GM18505 (cell line): ENCODE results near the gene METRN.
A peak's percentile ranks its signal among the peaks of the same experiment; 100 is the strongest.
"Not testable (repeated sequence)": the region's sequence is repeated elsewhere in the genome, so short reads cannot be mapped to it uniquely, and the experiment has no call there.

ENCODE experiments used
- ATAC-seq: cut with Tn5 transposase; IDR thresholded peaks from one replicate; pipeline ENCODE4 v1.9.1; 2021; ENCODE audit not compliant: unreplicated experiment
- POLR2A ChIP-seq: IDR thresholded peaks from 4 replicates; pipeline ENCODE4 v1.6.1; 2011; ENCODE audit warnings: borderline replicate concordance; ENCODE audit not compliant: insufficient read depth, insufficient read length; ENCODE audit errors: extremely low read depth

Gene METRN

DNA sequence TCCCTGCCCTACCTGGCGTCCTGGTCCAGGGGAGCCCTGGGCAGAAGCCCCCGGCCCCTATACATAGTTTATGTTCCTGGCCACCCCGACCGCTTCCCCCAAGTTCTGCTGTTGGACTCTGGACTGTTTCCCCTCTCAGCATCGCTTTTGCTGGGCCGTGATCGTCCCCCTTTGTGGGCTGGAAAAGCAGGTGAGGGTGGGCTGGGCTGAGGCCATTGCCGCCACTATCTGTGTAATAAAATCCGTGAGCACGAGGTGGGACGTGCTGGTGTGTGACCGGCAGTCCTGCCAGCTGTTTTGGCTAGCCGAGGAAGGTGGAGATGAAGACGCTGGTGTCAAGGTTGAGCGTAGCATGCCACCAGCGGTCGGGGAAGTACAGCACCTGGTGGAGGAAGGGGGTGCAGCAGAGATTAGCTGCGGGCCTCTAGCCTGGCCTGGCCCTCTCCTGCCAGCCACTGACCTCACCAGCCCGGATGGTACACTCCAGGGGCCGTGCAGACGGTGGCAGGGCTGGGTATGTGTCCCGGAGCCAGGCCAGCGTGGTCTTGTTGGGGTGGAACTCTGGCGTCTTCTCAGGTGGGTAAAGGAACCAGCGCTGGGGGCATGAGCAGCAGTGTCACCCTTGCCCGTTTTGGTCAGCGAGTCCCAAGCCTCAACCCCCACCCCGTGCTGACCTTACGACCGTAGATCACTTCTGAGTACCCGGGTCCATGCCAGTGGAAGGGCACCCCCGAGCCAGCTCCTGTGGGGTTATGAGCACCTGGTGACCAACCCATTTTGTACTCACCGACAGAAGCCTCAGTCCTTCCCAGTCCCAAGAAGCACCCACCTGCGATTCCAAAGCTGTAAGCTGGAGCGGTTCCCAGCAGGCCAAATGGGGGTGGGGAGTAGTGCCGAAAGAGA, 32.2 kb upstream of the METRN start:
- TF ChIP-seq POLR2A: no peak
- ATAC-seq: no peak

DNA sequence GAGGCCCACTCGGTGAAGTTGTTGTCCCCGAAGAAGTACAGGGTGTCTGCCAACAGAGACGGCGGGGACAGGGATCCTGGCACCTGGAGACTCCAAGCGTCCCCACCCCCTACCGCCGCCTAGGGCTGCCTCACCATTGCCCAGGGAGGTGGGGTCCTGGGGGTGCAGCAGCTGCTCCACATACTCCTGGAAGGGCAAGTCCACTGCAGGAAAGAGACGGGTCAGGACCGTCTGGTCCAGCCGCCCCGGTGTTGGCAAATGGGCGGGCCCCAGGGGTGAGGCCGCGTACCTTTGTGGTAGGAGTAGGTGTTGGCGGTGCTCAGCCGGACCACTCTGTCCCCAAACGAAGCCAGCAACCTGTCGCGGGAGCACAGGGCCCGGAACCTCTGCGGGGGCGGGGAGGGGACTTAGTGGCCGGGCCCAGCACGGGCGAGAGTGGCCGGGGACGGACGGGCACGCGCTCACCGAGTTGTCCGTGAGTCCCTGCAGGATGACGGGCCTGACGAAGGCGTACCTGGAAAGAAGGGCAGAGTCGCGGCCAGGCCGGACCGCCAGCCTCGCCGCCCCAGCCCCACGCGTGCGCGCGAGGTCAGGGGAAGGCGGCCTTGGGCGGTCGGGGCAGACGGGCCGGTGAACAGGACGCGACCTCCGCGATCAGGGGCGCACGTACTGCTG, 31.4 kb upstream of the METRN start:
- TF ChIP-seq POLR2A: peak; percentile 30
- no peak for ATAC-seq

DNA sequence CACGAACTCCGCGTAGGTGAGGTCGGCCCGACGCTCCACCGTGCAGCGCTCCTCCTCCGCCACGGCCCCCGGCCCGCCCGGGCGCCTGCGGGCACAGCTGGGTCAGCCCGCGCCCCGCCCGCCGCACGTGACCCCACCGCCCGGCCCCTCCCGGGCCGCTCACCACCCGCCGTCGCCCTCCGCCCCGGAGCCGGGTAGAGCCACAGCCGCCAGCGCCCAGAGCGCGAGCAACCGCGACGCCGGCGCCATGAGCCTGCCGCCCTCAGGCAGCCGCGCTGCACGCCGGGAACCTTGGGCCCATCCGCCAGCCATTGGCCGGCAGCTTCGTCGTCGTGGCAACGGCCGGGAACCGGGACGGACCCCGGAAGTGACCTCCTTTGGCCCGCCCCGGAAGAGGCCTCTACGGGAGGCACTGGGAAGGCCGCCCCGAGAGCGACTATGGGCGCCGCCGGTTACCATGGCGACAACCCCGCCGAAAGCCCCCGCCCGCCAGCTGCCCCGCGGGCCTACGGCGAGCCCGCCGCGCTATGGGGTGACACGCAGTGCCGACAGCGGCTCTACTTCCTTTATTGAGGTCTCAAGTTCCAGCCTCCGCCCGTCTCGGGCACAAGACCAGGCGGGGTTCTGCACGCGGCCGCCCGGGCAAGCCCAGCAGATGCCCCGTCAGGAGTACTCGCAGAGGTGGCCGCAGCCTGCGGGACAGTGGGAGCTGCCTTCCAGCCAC, 30.7 kb upstream of the METRN start, which contains the start of gene JMJD8:
JMJD8 (minus strand) TSS at position 264 of the 724 bp plus-strand sequence; CDS start at position 249, 15 bp downstream.
- peak; percentile 90 for TF ChIP-seq POLR2A
- peak; percentile 50 for ATAC-seq

GRCh38 chr16:684961-685696, 29.8 kb upstream of the METRN start:
- no peak for ATAC-seq
- no peak for TF ChIP-seq POLR2A

DNA sequence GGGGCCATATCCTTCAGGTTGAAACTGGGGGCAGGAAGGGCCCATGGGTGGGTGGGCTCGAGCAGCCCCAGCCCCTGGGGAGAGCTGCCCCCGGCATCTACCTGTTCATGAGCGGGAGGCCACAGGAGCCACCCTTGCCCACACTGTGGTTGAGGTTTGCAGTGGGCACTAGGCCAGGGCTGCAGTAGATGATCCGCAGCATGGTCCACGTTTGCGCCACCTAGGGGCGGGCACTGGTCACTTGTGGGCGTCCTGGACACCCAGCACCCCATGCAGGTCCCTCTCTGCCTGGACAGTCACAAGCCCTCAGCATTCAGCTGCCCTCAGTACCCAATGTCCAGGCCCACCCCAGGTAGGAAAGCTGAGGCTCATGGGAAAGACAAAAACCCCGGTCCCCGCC, 29.0 kb upstream of the METRN start:
- TF ChIP-seq POLR2A: no peak
- ATAC-seq: no peak

- ATAC-seq: no peak
- TF ChIP-seq POLR2A: no peak
Observed at GRCh38 chr16:686459-687260, 28.3 kb upstream of the METRN start.

GRCh38 chr16:687499-687898, 27.4 kb upstream of the METRN start:
- no peak for TF ChIP-seq POLR2A
- no peak for ATAC-seq

GRCh38 chr16:689175-689897, 25.6 kb upstream of the METRN start:
- peak; percentile 21 for TF ChIP-seq POLR2A
- no peak for ATAC-seq

GRCh38 chr16:691242-691641, 23.7 kb upstream of the METRN start:
- ATAC-seq: not testable (repeated sequence)

GRCh38 chr16:692356-693108, 22.4 kb upstream of the METRN start:
- no peak for TF ChIP-seq POLR2A
- no peak for ATAC-seq

GRCh38 chr16:693364-693763, 21.6 kb upstream of the METRN start:
- no peak for ATAC-seq
- TF ChIP-seq POLR2A: no peak
